ENCODE results near the gene LRMDA. TPM values are rescaled to one million over a fixed set of nuclear protein-coding genes. Genes with fewer than 3 reads are reported as not detected.

The LRMDA gene
- total RNA-seq, 4 donors from 2014 or later = 12.0 to 15.9 (median 13.9) TPM

DNA sequence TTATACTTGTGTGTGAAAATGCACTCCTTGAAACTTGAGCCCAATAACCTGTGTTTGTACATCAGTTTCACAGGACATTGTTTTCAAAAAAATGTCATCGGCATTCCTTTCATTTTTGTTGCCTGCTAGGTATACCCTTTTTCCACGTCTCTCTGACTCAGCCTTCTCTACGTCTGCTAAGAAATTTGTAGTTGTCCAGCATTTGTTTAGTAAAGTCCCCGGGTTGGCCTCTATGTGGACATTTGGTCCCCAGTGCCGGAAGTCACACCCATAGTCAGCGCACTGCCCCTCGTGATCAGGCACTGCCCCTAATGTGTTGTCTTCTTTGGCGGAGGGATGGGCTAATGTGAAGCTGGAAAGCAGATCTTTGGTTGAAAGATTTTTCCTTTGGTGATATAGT lies 222.3 kb downstream of the LRMDA start:
- no peak for ATAC-seq (ENCODE audit: low FRiP score)
- TF ChIP-seq, protein P1, sequence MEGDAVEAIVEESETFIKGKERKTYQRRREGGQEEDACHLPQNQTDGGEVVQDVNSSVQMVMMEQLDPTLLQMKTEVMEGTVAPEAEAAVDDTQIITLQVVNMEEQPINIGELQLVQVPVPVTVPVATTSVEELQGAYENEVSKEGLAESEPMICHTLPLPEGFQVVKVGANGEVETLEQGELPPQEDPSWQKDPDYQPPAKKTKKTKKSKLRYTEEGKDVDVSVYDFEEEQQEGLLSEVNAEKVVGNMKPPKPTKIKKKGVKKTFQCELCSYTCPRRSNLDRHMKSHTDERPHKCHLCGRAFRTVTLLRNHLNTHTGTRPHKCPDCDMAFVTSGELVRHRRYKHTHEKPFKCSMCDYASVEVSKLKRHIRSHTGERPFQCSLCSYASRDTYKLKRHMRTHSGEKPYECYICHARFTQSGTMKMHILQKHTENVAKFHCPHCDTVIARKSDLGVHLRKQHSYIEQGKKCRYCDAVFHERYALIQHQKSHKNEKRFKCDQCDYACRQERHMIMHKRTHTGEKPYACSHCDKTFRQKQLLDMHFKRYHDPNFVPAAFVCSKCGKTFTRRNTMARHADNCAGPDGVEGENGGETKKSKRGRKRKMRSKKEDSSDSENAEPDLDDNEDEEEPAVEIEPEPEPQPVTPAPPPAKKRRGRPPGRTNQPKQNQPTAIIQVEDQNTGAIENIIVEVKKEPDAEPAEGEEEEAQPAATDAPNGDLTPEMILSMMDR (IDR thresholded peaks at IDR 0.05) = no peak
- no peak for DNase-seq (ENCODE audit: low spot score)

DNA sequence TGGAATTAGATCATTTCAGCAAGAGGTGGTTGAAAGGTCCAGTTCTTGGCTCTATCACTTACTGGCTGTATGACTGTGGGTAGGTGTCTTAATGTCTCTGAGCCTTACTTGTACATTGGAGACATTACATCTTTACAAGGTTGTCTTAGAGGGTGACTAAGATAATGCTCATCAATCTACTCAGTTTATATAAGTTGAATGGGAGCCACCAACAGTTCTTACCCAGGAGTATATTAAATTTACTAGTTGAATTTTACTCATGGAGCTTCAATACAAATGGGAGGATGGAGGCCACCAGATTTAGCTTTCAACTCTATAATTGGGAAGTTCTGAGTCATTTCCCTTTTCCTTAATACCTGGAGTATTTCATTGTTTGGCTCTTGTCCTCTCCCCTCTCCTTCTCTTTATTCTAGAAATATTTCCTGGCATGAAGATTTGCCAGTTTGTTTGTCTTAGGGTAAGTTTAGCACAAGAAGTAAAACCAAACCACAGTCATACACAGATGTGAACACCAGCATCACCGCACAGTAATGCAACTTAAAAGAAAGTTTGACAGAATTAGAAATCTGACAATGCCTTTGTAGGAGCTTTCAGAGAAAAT lies 222.8 kb downstream of the LRMDA start:
- TF ChIP-seq, protein P1 (IDR thresholded peaks at IDR 0.05) = no peak
- DNase-seq (ENCODE audit: low spot score) (no peak), ATAC-seq (ENCODE audit: low FRiP score) (no peak)

DNA sequence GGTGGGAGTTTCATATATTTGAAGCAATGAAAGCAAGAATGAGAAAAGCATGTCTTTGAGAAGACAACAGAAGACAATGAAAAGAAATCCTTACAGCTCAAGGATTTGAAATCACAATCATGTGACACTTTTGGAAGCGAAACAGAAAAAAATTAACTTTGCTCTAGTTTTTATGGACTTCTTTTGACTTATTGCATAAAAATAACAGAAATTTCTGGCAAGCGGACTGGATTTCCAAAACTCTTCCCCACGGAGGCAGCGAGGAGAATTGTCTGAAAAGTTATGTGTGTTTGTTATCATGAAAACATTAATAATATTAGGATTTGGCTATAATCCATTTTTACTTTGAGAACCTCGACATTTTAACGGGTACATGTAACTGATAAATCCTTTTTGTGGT lies 223.3 kb downstream of the LRMDA start:
- ATAC-seq (ENCODE audit: low FRiP score) = no peak
- TF ChIP-seq, protein P1 (IDR thresholded peaks at IDR 0.05) = no peak

DNA sequence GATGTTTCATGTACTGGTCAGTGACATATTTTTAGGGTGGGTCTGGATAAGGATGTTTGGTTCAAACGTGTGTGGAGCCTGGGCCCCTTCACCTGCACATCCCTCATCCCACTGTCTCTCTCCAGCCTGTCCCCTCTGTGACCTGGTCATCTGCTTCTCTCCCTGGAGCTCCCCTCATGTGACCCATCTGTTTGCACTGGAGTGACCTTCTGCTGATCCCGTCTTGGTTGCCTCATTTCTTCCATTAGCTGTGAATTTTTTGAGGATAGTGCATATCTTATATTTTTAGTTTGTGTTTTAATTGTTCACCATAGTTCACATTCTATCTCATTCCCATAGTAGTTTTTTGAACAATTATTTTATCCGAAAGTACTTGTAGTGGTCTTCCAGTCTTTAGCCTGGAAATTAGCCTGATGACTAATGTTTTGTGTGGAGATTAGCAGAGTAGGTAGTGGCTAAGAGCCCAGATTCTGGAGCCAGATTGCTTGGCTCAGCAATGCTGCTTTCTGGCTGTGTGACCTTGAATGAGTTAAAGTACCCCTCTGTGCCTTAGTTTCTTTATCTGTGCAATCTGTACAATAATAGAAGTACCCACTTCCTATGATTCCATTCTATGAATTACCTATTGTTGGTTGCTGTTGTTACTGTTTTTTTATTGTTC lies 224.5 kb downstream of the LRMDA start:
- no peak for DNase-seq (ENCODE audit: low spot score)
- TF ChIP-seq, protein P1 (IDR thresholded peaks at IDR 0.05) = no peak
- ATAC-seq (ENCODE audit: low FRiP score) = no peak

More for the DNA sequence above, 223.3 kb downstream of the LRMDA start:
- no peak for DNase-seq (ENCODE audit: low spot score)

DNA sequence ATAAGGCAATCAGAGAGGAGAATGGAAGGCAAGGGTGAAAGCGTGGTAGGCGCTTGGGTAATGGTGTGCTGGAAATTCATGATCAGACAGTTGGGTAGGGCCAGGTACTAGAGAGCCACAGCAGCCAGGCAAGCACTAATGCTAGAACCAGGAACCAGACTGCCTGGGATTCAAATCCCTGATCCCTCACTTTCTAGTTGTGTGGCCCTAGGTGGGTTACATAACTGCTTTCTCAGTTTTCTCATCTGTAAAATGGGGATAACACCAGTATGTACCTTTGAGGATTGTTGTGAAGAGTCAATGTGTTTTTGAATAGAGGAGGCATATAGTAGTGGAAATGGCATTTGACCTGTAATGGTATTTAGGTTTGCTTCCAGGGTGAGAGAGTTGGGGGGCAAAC lies 225.9 kb downstream of the LRMDA start:
- no peak for DNase-seq (ENCODE audit: low spot score)
- TF ChIP-seq, protein P1 (IDR thresholded peaks at IDR 0.05) = no peak
- ATAC-seq (ENCODE audit: low FRiP score) = no peak

DNA sequence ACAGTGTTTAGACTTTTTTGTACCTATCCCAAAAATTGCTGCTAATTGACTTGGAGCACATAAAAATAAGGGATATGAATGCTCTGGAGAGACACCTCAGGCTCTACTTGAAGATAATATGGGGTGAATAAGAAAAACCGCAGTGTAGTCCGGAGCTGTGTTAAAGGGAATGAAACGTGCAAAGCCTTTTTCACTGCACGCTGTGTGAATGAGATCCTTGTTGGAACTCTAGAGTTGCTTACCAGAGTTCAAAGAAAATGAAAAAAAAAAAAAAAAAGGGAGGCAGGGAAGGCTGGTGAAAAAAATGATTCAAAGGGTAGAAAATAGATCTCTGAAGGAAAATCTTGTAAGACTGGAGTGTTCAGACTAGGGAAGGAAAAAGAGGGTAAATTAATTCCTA lies 226.6 kb downstream of the LRMDA start:
- TF ChIP-seq, protein P1 (IDR thresholded peaks at IDR 0.05) = no peak

DNA sequence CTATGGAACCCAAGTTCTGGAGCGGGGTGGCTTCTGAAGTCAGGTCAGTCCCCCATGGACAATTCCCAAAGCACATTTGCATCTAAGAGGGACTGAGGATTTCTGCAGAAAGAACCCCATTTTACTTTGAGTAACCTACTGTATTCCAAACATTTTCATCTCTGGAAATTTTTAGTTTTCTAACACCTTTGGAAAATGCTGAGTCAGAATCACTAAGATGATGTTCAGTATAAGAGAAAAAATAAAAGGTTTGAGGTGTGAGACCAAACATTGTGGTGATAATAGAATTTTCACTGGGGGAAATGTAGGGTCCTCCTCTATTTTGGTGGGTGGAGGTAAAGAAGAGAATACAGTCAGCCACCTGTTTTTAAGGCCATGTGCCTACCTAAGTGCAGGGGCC lies 227.1 kb downstream of the LRMDA start:
- ATAC-seq (ENCODE audit: low FRiP score) (no peak), DNase-seq (ENCODE audit: low spot score) (no peak)
- TF ChIP-seq, protein P1 (IDR thresholded peaks at IDR 0.05) = no peak

More for the DNA sequence above, 226.6 kb downstream of the LRMDA start:
- no peak for ATAC-seq (ENCODE audit: low FRiP score)
- no peak for DNase-seq (ENCODE audit: low spot score)

Measured in omental fat pad (tissue), 4 donors.